H54 (cell line): ENCODE data around the gene CDC42BPB.

Source experiments
- DNase-seq: peaks from one replicate; pipeline ENCODE4 v3.0.0; 2011; ENCODE audit warnings: low spot score, mixed read lengths; ENCODE audit not compliant: insufficient read length
- FAIRE-seq: peaks from 3 replicates; lab custom pipeline; 2011; peaks lifted over from hg19 to GRCh38; lab: Jason Lieb, UNC
- POLR2A ChIP-seq: IDR thresholded peaks from 2 replicates; pipeline ENCODE4 v1.6.1; 2011; ENCODE audit warnings: low read depth, mild to moderate bottlenecking, low read length

The CDC42BPB gene

DNA sequence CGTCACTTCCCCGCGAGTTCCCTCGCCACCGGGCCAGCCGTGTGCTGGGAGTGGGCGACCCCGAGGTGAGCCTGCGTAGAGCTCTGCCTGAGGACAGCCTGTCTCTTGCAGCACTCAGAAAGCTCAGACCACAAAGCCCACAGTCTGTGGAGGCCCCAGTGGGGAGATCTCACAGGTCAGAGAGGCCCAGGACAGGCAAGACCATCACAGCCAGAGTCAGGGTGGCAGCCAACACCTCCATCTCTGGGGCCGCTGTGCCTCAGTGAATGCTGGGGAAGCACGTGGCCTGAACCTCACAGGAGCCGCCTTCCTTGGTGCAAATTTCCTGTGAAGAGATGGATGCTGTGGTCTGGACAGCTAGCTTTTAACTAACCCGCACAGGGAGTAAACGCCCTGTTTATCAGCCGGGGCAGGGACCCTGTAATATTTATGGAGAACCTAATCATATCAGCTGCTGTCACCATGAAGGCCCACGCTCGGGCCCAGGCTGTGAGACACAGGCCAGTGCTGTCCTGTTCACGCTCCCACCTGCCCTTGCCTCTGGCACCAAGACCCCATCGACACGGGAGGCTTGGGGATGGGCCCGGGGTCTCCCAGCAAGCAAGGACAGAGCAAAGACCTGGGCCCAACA lies 56.9 kb downstream of the CDC42BPB start:
- no peak for TF ChIP-seq POLR2A
- FAIRE-seq (no peak), DNase-seq (no peak)

DNA sequence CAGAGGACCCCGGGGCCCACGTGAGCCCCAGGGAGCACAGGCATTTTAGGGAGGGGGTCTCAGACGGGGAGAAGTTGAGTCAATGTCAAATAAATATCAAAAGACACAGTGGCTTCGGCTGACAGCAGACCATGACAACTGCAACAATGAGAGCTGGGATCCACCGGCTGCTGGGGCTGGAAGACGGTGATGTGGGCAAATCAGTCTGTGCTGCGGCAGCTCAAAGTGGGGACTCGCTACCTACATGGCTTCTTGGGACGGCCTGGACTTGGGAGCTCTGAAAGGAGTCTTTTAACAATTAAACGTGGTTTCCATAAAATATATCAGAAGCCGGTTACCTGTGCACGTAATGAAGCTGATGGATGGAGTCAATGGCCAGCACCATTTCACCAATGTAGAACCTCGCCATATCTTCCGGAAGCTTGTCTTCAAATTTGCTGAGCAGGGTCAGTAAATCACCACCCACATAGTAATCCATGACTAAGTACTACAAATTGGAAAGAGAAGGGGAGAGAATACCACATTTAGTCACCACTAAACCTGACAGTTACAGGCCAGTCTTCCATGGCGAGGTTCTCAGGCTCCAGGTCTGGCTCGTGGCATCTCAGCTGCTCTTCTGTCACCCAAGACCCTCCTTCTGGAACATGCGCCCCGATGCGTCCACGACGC lies 58.0 kb downstream of the CDC42BPB start:
- no peak for FAIRE-seq
- no peak for DNase-seq
- TF ChIP-seq POLR2A: no peak

- FAIRE-seq: no peak
- TF ChIP-seq POLR2A: no peak
Observed at GRCh38 chr14:102998393-102998792, 59.0 kb downstream of the CDC42BPB start.

DNA sequence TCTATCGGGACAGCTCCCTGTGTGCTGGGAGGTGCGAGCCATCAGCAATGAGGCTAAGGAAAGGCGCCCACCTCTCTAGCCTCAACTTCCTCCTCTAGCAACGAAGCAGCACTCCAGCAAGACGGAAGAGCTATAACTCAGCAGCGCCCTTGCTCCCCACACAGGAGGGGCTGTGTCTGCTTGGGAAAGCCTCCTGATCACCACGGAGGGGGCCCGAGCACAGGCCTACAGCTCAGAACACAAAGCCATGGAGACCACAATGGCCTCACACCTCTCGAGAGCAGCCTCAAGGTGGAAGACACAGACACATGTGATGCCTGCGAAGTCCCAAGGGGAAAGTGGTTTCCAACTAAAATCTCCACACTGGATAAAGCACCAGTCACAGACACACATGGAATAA lies 60.4 kb downstream of the CDC42BPB start:
- TF ChIP-seq POLR2A: no peak
- DNase-seq: no peak
- FAIRE-seq: no peak

More at GRCh38 chr14:102998393-102998792, 59.0 kb downstream of the CDC42BPB start:
- no peak for DNase-seq

GRCh38 chr14:102994689-102995088 lies 62.7 kb downstream of the CDC42BPB start:
- DNase-seq (no peak), FAIRE-seq (no peak)
- TF ChIP-seq POLR2A: no peak

GRCh38 chr14:102993523-102993922 lies 63.8 kb downstream of the CDC42BPB start:
- DNase-seq: peak; percentile 66

DNA sequence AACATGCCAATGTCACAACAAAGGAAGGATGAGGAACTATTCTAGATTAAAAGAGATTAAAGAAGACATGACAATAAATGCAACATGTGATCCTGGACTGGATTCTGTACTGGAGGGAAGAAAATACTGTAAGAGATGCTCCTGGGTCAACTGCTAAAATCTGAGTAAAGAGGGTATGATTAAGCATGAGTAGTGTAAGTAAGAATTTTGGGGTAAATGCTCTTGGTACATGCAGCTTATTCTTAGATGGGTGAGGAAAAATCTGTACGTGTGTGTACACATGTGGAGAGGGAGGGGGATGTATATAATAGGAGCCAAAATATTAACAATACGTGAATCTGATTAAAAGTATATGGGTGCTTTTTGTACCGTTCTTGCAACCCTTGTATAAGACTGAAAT lies 66.0 kb downstream of the CDC42BPB start:
- no peak for FAIRE-seq
- no peak for TF ChIP-seq POLR2A
- DNase-seq: no peak

More at GRCh38 chr14:102993523-102993922, 63.8 kb downstream of the CDC42BPB start:
- TF ChIP-seq POLR2A: no peak
- FAIRE-seq: peak; percentile 96

- no peak for DNase-seq
- FAIRE-seq: no peak
- no peak for TF ChIP-seq POLR2A
Observed at GRCh38 chr14:102988054-102988453, 69.3 kb downstream of the CDC42BPB start.

DNA sequence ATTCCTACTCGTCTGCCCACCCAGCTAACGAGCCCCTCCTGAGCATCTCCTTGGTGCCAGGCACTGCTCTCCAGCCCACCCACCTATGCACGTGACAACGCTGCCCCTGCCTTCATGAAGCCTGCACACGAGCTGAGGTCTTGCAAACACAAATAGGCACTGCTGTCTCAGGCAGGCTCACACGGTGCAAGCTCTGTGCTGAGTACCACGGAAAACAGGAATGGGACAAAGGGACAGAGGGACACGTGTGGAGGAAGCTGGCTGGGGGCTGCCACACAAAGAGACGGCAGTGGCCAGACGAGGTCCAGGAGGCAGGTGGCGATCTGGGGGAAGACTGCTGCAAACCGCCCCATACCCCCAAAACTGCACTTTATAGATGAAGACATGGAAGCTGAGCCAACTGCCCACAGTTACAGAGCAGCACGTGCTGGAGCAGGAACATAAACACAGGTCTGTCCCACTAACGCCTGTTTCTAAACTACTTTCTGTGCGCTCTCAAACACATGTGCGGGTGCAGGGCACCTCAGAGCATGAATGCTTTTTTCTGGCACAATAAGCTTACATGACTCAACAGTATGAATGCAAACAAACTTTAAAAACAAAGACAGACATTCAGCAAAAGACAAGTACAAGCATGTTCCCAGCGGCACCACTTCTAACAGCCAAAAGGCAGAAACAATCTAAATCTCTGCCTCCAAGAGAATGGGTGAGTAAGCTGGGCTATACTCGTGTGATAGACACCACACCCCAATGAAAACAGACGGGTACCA lies 70.4 kb downstream of the CDC42BPB start:
- no peak for DNase-seq

DNA sequence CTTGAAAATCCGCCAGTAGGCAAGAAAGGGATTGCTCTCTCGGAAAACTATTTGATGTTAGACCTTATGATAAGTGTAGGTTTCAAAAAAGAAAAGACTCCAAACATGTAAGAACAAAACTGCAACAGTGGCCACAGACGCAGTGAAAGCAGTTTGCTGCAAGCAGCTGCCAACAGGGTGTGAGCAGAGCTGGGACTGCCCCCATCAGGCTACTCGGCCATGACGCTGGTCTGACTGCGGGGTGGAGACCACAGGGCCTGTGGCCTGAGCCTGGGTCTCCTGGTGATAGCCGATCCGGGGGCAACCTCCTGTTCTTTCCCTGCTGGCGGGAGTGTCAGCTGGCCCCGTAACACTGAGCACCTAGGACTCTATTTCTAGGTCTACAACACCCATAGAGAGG lies 71.7 kb downstream of the CDC42BPB start:
- TF ChIP-seq POLR2A: no peak
- DNase-seq: no peak
- FAIRE-seq: no peak

More for the DNA sequence above, 70.4 kb downstream of the CDC42BPB start:
- FAIRE-seq: peak; percentile 84
- TF ChIP-seq POLR2A: no peak

DNA sequence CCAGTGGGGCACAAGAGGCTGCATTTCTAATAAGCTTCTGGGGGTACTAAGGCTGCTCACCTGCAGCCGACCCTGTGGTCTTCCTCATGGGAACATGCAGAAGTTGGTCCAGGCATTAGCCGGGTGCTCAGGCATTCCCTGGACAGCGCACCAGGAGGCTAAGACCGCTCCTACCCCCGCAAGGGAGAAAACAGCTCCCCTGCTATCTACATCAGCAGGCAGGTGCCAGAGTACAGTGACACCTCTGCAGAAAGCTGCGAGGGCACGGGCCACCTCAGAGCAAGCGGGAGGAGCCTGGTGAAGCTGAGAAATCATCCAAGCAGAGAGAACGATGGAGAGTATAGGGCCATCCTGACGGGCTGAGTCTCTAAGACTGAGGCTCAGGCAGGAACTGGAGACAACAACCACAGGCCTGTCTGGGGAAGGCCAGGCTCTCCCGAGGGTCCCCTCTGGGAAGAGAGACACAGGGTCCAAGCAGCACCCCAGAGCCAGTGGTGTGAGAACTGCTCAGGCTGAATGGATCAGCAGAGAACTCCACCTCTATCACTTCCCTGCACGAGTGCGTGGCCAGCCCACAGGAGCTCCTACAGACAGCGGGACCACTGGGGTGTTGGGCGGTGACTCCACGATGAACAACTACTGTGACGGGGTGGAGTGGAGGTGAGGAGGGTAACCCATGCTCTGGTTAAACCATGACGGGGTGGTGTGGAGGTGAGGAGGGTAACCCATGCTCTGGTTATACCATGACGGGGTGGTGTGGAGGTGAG lies 72.8 kb downstream of the CDC42BPB start:
- no peak for TF ChIP-seq POLR2A
- FAIRE-seq (no peak), DNase-seq (no peak)

DNA sequence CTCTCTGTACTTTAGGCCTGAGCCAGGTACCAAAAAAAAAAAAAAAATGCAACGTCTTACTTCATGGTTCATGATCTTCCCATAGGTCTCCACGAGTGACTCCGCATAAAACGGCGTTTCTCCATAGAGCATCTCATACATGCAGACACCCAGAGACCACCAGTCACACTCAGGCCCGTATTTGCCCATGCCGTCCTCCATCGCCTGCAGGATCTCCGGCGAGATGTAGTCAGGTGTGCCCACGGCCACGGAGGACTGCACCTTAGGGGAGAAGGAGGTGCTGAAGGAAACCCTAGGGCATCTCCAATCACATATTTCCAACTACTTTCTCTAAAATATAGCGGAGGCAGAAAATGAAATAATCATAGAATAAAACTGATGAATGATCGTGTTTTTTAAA lies 73.9 kb downstream of the CDC42BPB start:
- TF ChIP-seq POLR2A: no peak
- DNase-seq (no peak), FAIRE-seq (no peak)

GRCh38 chr14:102982852-102983470 lies 74.4 kb downstream of the CDC42BPB start:
- TF ChIP-seq POLR2A: no peak
- DNase-seq: no peak
- FAIRE-seq: no peak
